T-helper 2 cell (primary cell): ENCODE results near the gene ISL2.
A peak's percentile ranks its signal among the peaks of the same experiment; 100 is the strongest.

Source experiments
- DNase-seq, 5 experiments: peaks; one replicate each; pipeline versions ENCODE4 v3.0.0 to v3.0.0-alpha.2; 2012 to 2022

Gene ISL2

GRCh38 chr15:76377217-76377616, 40.6 kb downstream of the ISL2 start:
- no peak for DNase-seq

- DNase-seq: no peak
Observed at GRCh38 chr15:76377751-76378150, 41.2 kb downstream of the ISL2 start.

GRCh38 chr15:76378691-76379090, 42.1 kb downstream of the ISL2 start:
- no peak for DNase-seq

GRCh38 chr15:76380249-76380648, 43.7 kb downstream of the ISL2 start:
- no peak for DNase-seq

GRCh38 chr15:76381366-76381765, 44.8 kb downstream of the ISL2 start:
- DNase-seq: no peak

GRCh38 chr15:76382987-76383728, 46.6 kb downstream of the ISL2 start:
- peak in 1 of 5 experiments; percentile 37 for DNase-seq

GRCh38 chr15:76384409-76384808, 47.8 kb downstream of the ISL2 start:
- no peak for DNase-seq

- no peak for DNase-seq
Observed at GRCh38 chr15:76386178-76386577, 49.6 kb downstream of the ISL2 start.

- no peak for DNase-seq
Observed at GRCh38 chr15:76386926-76387325, 50.4 kb downstream of the ISL2 start.

GRCh38 chr15:76390571-76390970, 54.0 kb downstream of the ISL2 start:
- no peak for DNase-seq

- no peak for DNase-seq
Observed at GRCh38 chr15:76391309-76391708, 54.7 kb downstream of the ISL2 start.

GRCh38 chr15:76391847-76392246, 55.3 kb downstream of the ISL2 start:
- no peak for DNase-seq
